ENCODE results near the gene SIPA1L3. TPM values are rescaled to one million over a fixed set of nuclear protein-coding genes. Genes with fewer than 3 reads are reported as not detected.

Gene SIPA1L3
- total RNA-seq, 2 experiments from 2014 or later: 8.9 to 9.8 TPM

GRCh38 chr19:37925212-37925611 is 18.2 kb downstream of the SIPA1L3 start:
- no peak for DNase-seq
- intact Hi-C loops (cut with micrococcal nuclease): no loop called here
- Mint-ChIP-seq H3K4me3 (no peak overlapping the region), H3K27me3 (no peaks in the 10 kb centered on the region), H3K9me3 (no peaks in the 10 kb centered on the region), H3K4me1 (ENCODE audit: low read depth) (peaks cover 12% of the 10 kb centered on the region), H3K36me3 (ENCODE audit: low read depth) (peaks cover 8% of the 10 kb centered on the region), H3K27ac (no peak overlapping the region)
- CTCF ChIA-PET: no interaction called here
- POLR2A ChIA-PET: no interaction called here
- ATAC-seq: no peak
- TF ChIP-seq CTCF (IDR thresholded peaks at IDR 0.05): no peak

- intact Hi-C loops (cut with micrococcal nuclease): no loop called here
- POLR2A ChIA-PET: no interaction called here
- CTCF ChIA-PET: no interaction called here
Measured at GRCh38 chr19:37926255-37926654, 19.2 kb downstream of the SIPA1L3 start.

GRCh38 chr19:37926711-37927110 is 19.7 kb downstream of the SIPA1L3 start:
- no peak overlapping the region for H3K27ac Mint-ChIP-seq
- intact Hi-C loops (cut with micrococcal nuclease): no loop called here
- ATAC-seq (no peak), DNase-seq (no peak)
- H3K36me3 Mint-ChIP-seq (ENCODE audit: low read depth): peaks cover 6% of the 10 kb centered on the region
- peaks cover 7% of the 10 kb centered on the region for H3K4me1 Mint-ChIP-seq (ENCODE audit: low read depth)
- H3K9me3 Mint-ChIP-seq: no peaks in the 10 kb centered on the region
- no peak for TF ChIP-seq CTCF (IDR thresholded peaks at IDR 0.05)
- CTCF ChIA-PET: no interaction called here
- POLR2A ChIA-PET: no interaction called here
- H3K27me3 Mint-ChIP-seq: no peaks in the 10 kb centered on the region
- no peak overlapping the region for H3K4me3 Mint-ChIP-seq

More at GRCh38 chr19:37926255-37926654, 19.2 kb downstream of the SIPA1L3 start:
- TF ChIP-seq CTCF (IDR thresholded peaks at IDR 0.05): no peak
- peaks cover 9% of the 10 kb centered on the region for H3K4me1 Mint-ChIP-seq (ENCODE audit: low read depth)
- no peak overlapping the region for H3K27ac Mint-ChIP-seq
- H3K27me3 Mint-ChIP-seq: no peaks in the 10 kb centered on the region
- H3K9me3 Mint-ChIP-seq: no peaks in the 10 kb centered on the region
- no peak for DNase-seq
- peaks cover 7% of the 10 kb centered on the region for H3K36me3 Mint-ChIP-seq (ENCODE audit: low read depth)
- ATAC-seq: no peak
- H3K4me3 Mint-ChIP-seq: no peak overlapping the region

- no peak for TF ChIP-seq CTCF (IDR thresholded peaks at IDR 0.05)
- POLR2A ChIA-PET: interaction anchor here (1.2 kb wide), 1 partner anchor 11 kb away, joined by 3 read pairs; no protein-coding TSS in a partner anchor
Measured at GRCh38 chr19:37928527-37929286, 21.7 kb downstream of the SIPA1L3 start.

GRCh38 chr19:37929355-37929923 is 22.4 kb downstream of the SIPA1L3 start:
- ChIA-PET POLR2A (interaction anchor here (1.2 kb wide), 1 partner anchor 10 kb away, joined by 3 read pairs; no protein-coding TSS in a partner anchor), CTCF (no interaction called here)
- Mint-ChIP-seq H3K36me3 (ENCODE audit: low read depth) (peaks cover 16% of the 10 kb centered on the region), H3K4me3 (no peak overlapping the region), H3K4me1 (ENCODE audit: low read depth) (peaks cover 12% of the 10 kb centered on the region), H3K27ac (no peak overlapping the region), H3K9me3 (no peaks in the 10 kb centered on the region), H3K27me3 (no peaks in the 10 kb centered on the region)
- TF ChIP-seq CTCF (IDR thresholded peaks at IDR 0.05): no peak
- ATAC-seq (no peak), DNase-seq (no peak)
- intact Hi-C loops (cut with micrococcal nuclease): no loop called here

More at GRCh38 chr19:37928527-37929286, 21.7 kb downstream of the SIPA1L3 start:
- intact Hi-C loops (cut with micrococcal nuclease): no loop called here
- Mint-ChIP-seq H3K9me3 (no peaks in the 10 kb centered on the region), H3K4me3 (no peak overlapping the region), H3K36me3 (ENCODE audit: low read depth) (peaks cover 10% of the 10 kb centered on the region), H3K27ac (no peak overlapping the region), H3K4me1 (ENCODE audit: low read depth) (peaks cover 12% of the 10 kb centered on the region), H3K27me3 (no peaks in the 10 kb centered on the region)
- no peak for DNase-seq
- no peak for ATAC-seq
- CTCF ChIA-PET: no interaction called here

Data from activated CD8-positive, alpha-beta T cell treated with anti-CD3 and anti-CD28 coated beads for 36 hours (primary cell).